IMR-90 (cell line): ENCODE results near the gene NRSN1. TPM values are rescaled to one million over a fixed set of nuclear protein-coding genes. Genes with fewer than 3 reads are reported as not detected.

ENCODE experiments used
- ATAC-seq: fragments of 200-7000 bp; cut with Tn5 transposase; 2 replicates; pipeline ENCODE4 v1.9.1; 2020; ENCODE audit warnings: low read depth, mild to moderate bottlenecking, moderate library complexity
- BruUV-seq: library from RNA; stranded (reverse); fragments of 400-500 nt; replicated peaks from 2 replicates; lab custom pipeline; 2021; lab: Mats Ljungman, UMichigan
- CTCF ChIA-PET: fragments of 300-600 bp; formaldehyde crosslinking; extraction: SDS; loops from one replicate; lab custom pipeline; 2021; ENCODE audit warnings: antibody characterized with exemption; lab: Yijun Ruan, JAX
- POLR2A ChIA-PET: fragments of 300-600 bp; sonication (Branson Sonifier 250); formaldehyde crosslinking; loops from one replicate; lab custom pipeline; 2022; ENCODE audit warnings: antibody characterized with exemption; ENCODE audit not compliant: unreplicated experiment; lab: Charles Lee
- DNase-seq: peaks from one replicate; pipeline ENCODE4 v3.0.0; 2013
- H2AFZ ChIP-seq: replicated peaks from 2 replicates; pipeline ENCODE3; 2013; ENCODE audit warnings: low read length, mild to moderate bottlenecking; ENCODE audit not compliant: poor library complexity
- H2AK5ac ChIP-seq: 2 replicates; pipeline ENCODE4 v1.6.1; 2013; ENCODE audit warnings: low read depth, low read length, inconsistent platforms
- H2AK9ac ChIP-seq: replicated peaks from 2 replicates; pipeline ENCODE3; 2013; ENCODE audit warnings: mild to moderate bottlenecking, low read depth, low read length, moderate library complexity; ENCODE audit not compliant: poor library complexity
- H2BK120ac ChIP-seq: 2 replicates; pipeline ENCODE4 v1.6.1; 2013; ENCODE audit warnings: low read depth, low read length, inconsistent platforms
- H2BK15ac ChIP-seq: 3 replicates; pipeline ENCODE4 v1.6.1; 2013; ENCODE audit warnings: low read depth, low read length, inconsistent platforms
- H2BK20ac ChIP-seq: 2 replicates; pipeline ENCODE4 v1.6.1; 2013; ENCODE audit warnings: low read depth, mild to moderate bottlenecking, inconsistent platforms, low read length, moderate library complexity
- H2BK5ac ChIP-seq: 2 replicates; pipeline ENCODE4 v1.6.1; 2013; ENCODE audit warnings: mild to moderate bottlenecking, low read depth, low read length, inconsistent platforms; ENCODE audit not compliant: poor library complexity, severe bottlenecking
- H3K14ac ChIP-seq: replicated peaks from 2 replicates; pipeline ENCODE4 v1.6.1; 2013; ENCODE audit warnings: low read depth, low read length, inconsistent platforms
- H3K18ac ChIP-seq: 2 replicates; pipeline ENCODE4 v1.6.1; 2013; ENCODE audit warnings: low read depth, low read length, control low read depth
- H3K23ac ChIP-seq: 2 replicates; pipeline ENCODE4 v1.6.1; 2013; ENCODE audit warnings: low read depth, low read length, inconsistent platforms
- H3K27ac ChIP-seq: 2 replicates; pipeline ENCODE4 v1.5.1; 2013; ENCODE audit warnings: mild to moderate bottlenecking, control low read depth, low read length; ENCODE audit not compliant: insufficient read depth
- H3K27me3 ChIP-seq: 2 replicates; pipeline ENCODE4 v1.6.1; 2013; ENCODE audit warnings: low read length; ENCODE audit not compliant: control insufficient read depth, insufficient read depth
- H3K36me3 ChIP-seq: 2 replicates; pipeline ENCODE4 v1.6.1; 2013; ENCODE audit warnings: low read length, mixed read lengths; ENCODE audit not compliant: control insufficient read depth, insufficient read depth
- H3K4ac ChIP-seq: 2 replicates; pipeline ENCODE4 v1.6.1; 2013; ENCODE audit warnings: low read depth, low read length, inconsistent platforms
- H3K4me1 ChIP-seq: 2 replicates; pipeline ENCODE4 v1.6.1; 2013; ENCODE audit warnings: low read length, mixed read lengths; ENCODE audit not compliant: control insufficient read depth, insufficient read depth
- H3K4me2 ChIP-seq: 2 replicates; pipeline ENCODE4 v1.6.1; 2013; ENCODE audit warnings: low read depth, mild to moderate bottlenecking, control low read depth, low read length, moderate library complexity
- H3K4me3 ChIP-seq: 2 replicates; pipeline ENCODE4 v1.5.1; 2013; ENCODE audit warnings: low read depth, mild to moderate bottlenecking, control low read depth, low read length, moderate library complexity; ENCODE audit not compliant: insufficient read depth
- H3K56ac ChIP-seq: 2 replicates; pipeline ENCODE4 v1.6.1; 2013; ENCODE audit warnings: low read length, inconsistent platforms; ENCODE audit not compliant: insufficient read depth; ENCODE audit errors: extremely low read depth
- H3K79me1 ChIP-seq, 2 experiments: 2 replicates each; pipeline ENCODE4 v1.6.1; 2013; ENCODE audit warnings: low read length in 2 of 2, inconsistent platforms in 1 of 2, low read depth in 1 of 2
- H3K9ac ChIP-seq: 2 replicates; pipeline ENCODE4 v1.6.1; 2013; ENCODE audit warnings: low read depth, low read length, control low read depth
- H3K9me1 ChIP-seq: 2 replicates; pipeline ENCODE4 v1.6.1; 2013; ENCODE audit warnings: low read length, inconsistent platforms; ENCODE audit not compliant: insufficient read depth
- H3K9me3 ChIP-seq: 2 replicates; pipeline ENCODE4 v1.6.1; 2013; ENCODE audit warnings: low read length; ENCODE audit not compliant: control insufficient read depth, insufficient read depth
- H4K20me1 ChIP-seq: 2 replicates; pipeline ENCODE4 v1.6.1; 2013; ENCODE audit warnings: low read length, inconsistent platforms; ENCODE audit not compliant: insufficient read depth
- H4K5ac ChIP-seq: 2 replicates; pipeline ENCODE4 v1.6.1; 2013; ENCODE audit warnings: mild to moderate bottlenecking, low read depth, low read length, control low read depth
- H4K8ac ChIP-seq, 2 experiments: 2 replicates each; pipeline ENCODE4 v1.6.1; 2013; ENCODE audit warnings: low read depth in 2 of 2, low read length in 2 of 2, control low read depth in 1 of 2, inconsistent platforms in 1 of 2
- H4K91ac ChIP-seq: 2 replicates; pipeline ENCODE4 v1.6.1; 2013; ENCODE audit warnings: low read depth, low read length, inconsistent platforms; ENCODE audit not compliant: insufficient read depth
- CEBPB ChIP-seq: IDR thresholded peaks from 2 replicates; pipeline ENCODE4 v1.6.1; 2012; ENCODE audit warnings: low read depth, low read length, improper control_type of control experiment
- MAFK ChIP-seq: IDR thresholded peaks from 2 replicates; pipeline ENCODE4 v1.6.1; 2012; ENCODE audit warnings: low read depth, low read length, improper control_type of control experiment
- WGBS, 2 experiments: methylation state at CpG; one replicate each; pipeline versions ENCODE4 v1.1.5 to v1.1.7; 2013; ENCODE audit warnings: missing lambda C conversion rate in 2 of 2; ENCODE audit not compliant: insufficient read length in 1 of 2; ENCODE audit errors: extremely low coverage in 2 of 2; 5-methylcytosine and 5-hydroxymethylcytosine counted together
- dilution Hi-C: fragments of 300-500 bp; cut with HindIII; formaldehyde crosslinking; loops from one replicate; pipeline ENCODE4 v1.14.3; 2018; ENCODE audit warnings: low sequenced_read_pairs; ENCODE audit not compliant: unreplicated experiment
- in situ Hi-C: fragments of 300-500 bp; cut with MboI; formaldehyde crosslinking; loops from 3 replicates; pipeline ENCODE4 v1.14.3; 2019; ENCODE audit warnings: low sequenced_read_pairs, inconsistent platforms, mixed read lengths
- intact Hi-C: fragments of 100-400 bp; cut with micrococcal nuclease; formaldehyde crosslinking; loops from 2 replicates; pipeline ENCODE4 v1.10.0; 2022
- polyA plus RNA-seq, 3 experiments: library from polyadenylated mRNA; depleted of rRNA; stranded (reverse); fragments of >200 nt; gene quantifications; 2 replicates each; pipeline ENCODE4 v1.2.3, GENCODE V29; 2012; ENCODE audit warnings: low replicate concordance in 1 of 3
- total RNA-seq: library from RNA; depleted of rRNA; stranded (reverse); fragments of >200 nt; gene quantifications from 2 replicates; pipeline ENCODE4 v1.2.3, GENCODE V29; 2012
- TF ChIP-seq, protein P1 (sequence below): fragments of 150-350 bp; IDR thresholded peaks from 2 replicates; pipeline ENCODE4 v1.6.1; 2016; ENCODE audit warnings: low read depth, mild to moderate bottlenecking, low read length, moderate library complexity, borderline replicate concordance

NRSN1 gene
- total and polyA plus RNA-seq, 2 of the 4 experiments (the other 2 are of a cell fraction) = not detected

DNA sequence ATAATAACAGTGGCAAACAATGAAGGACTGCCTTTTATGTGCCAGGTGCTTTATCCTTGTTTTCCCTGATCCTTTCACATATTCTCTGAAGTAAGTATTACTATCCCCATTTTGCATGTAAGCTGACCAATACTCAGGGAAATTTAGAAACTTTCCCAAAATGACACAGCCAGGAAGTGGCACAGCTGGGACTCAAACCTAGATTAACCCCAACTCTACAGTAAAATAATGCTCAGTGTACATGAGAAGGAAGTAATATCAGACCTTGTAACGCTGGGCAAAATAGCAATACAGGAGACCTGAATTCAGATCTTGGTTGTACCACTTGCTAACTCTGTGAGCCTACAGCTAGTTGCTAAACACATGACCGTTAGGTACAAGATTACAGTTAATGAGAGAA, 26.8 kb upstream of the NRSN1 start:
- Histone ChIP-seq H3K9me1 (no peaks in the 10 kb centered on the region), H3K9ac (no peak overlapping the region), H3K23ac (no peak overlapping the region), H3K79me1 (no peaks in the 10 kb centered on the region), H4K5ac (no peak overlapping the region), H3K27me3 (no peaks in the 10 kb centered on the region), H3K4me3 (no peak overlapping the region), H2AFZ (no peak overlapping the region), H3K36me3 (no peaks in the 10 kb centered on the region), H2AK9ac (no peak overlapping the region), H3K9me3 (peaks cover 4% of the 10 kb centered on the region), H2BK15ac (no peak overlapping the region), H3K56ac (no peak overlapping the region), H3K4ac (no peak overlapping the region), H3K4me1 (no peaks in the 10 kb centered on the region), H3K27ac (no peak overlapping the region), H4K8ac (no peak overlapping the region), H3K18ac (no peak overlapping the region), H2BK5ac (no peak overlapping the region), H3K4me2 (no peak overlapping the region), H4K91ac (no peak overlapping the region), H2AK5ac (no peak overlapping the region), H3K14ac (no peak overlapping the region), H2BK120ac (no peak overlapping the region), H2BK20ac (no peak overlapping the region), H4K20me1 (no peaks in the 10 kb centered on the region)
- intact Hi-C loops = no loop called here
- ChIA-PET CTCF (no interaction called here), POLR2A (no interaction called here)
- dilution Hi-C loops = no loop called here
- ATAC-seq = no peak
- BruUV-seq = no TSS peak
- DNase-seq = no peak
- TF ChIP-seq, protein P1, sequence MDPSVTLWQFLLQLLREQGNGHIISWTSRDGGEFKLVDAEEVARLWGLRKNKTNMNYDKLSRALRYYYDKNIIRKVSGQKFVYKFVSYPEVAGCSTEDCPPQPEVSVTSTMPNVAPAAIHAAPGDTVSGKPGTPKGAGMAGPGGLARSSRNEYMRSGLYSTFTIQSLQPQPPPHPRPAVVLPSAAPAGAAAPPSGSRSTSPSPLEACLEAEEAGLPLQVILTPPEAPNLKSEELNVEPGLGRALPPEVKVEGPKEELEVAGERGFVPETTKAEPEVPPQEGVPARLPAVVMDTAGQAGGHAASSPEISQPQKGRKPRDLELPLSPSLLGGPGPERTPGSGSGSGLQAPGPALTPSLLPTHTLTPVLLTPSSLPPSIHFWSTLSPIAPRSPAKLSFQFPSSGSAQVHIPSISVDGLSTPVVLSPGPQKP = no peak
- TF ChIP-seq MAFK = no peak
- TF ChIP-seq CEBPB = no peak
- in situ Hi-C loops = no loop called here
- WGBS, 2 experiments = no CpG with 5 or more reads among the region's 2 CpGs
